B cell (primary cell): ENCODE data around the gene CEND1. TPM values are rescaled to one million over a fixed set of nuclear protein-coding genes. Genes with fewer than 3 reads are reported as not detected.

Source experiments
- ATAC-seq: fragments of 200-7000 bp; cut with Tn5 transposase; one replicate; pipeline ENCODE4 v1.10.0; 2021; ENCODE audit warnings: low read depth, mild to moderate bottlenecking, moderate number of reproducible peaks, moderate library complexity
- CTCF ChIA-PET: fragments of 350-600 bp; sonication (Branson Sonifier 250); formaldehyde crosslinking; loops from one replicate; lab custom pipeline; 2021; ENCODE audit warnings: antibody characterized with exemption, inconsistent platforms; lab: Charles Lee
- POLR2A ChIA-PET: fragments of 350-600 bp; sonication (Branson Sonifier 250); formaldehyde crosslinking; loops from one replicate; lab custom pipeline; 2021; ENCODE audit warnings: antibody characterized with exemption; lab: Charles Lee
- DNase-seq: peaks from one replicate; pipeline ENCODE4 v3.0.0; 2013
- H2AFZ ChIP-seq: 2 replicates; pipeline ENCODE4 v1.6.1; 2012; ENCODE audit warnings: mild to moderate bottlenecking, low read depth, low read length; ENCODE audit not compliant: insufficient read depth, poor library complexity, severe bottlenecking
- H3K27ac ChIP-seq, 2 donors: 1 replicate in 1 of 2; 2 replicates in 1 of 2; pipeline ENCODE4 v1.5.1; 2012 to 2013; ENCODE audit warnings: low read length in 2 of 2, mild to moderate bottlenecking in 2 of 2, moderate library complexity in 1 of 2
- H3K27me3 ChIP-seq, 4 experiments: fragments of 200-600 bp in 1 of 4; sonication (generic) in 1 of 4; replicated peaks in 1 of 4; 1 replicate in 2 of 4; 2 replicates in 2 of 4; pipeline versions ENCODE4 v1.6.1 to v1.7.0; 2013 to 2016; ENCODE audit warnings: low read length in 3 of 4, mild to moderate bottlenecking in 2 of 4, mixed read lengths in 1 of 4, moderate library complexity in 1 of 4; ENCODE audit not compliant: insufficient read depth in 4 of 4, control insufficient read depth in 3 of 4; ENCODE audit errors: control extremely low read depth in 1 of 4
- H3K36me3 ChIP-seq, 2 experiments: replicated peaks in 1 of 2; 1 replicate in 1 of 2; 2 replicates in 1 of 2; pipeline versions ENCODE4 v1.6.1 to v1.7.1; 2013; ENCODE audit warnings: low read length in 1 of 2; ENCODE audit not compliant: insufficient read depth in 2 of 2, control insufficient read depth in 1 of 2; ENCODE audit errors: control extremely low read depth in 1 of 2, extremely low read depth in 1 of 2
- H3K4me1 ChIP-seq, 2 donors: fragments of 200-600 bp in 1 of 2; sonication (generic) in 1 of 2; 1 replicate in 1 of 2; 2 replicates in 1 of 2; pipeline versions ENCODE4 v1.5.1 to v1.6.1; 2013 to 2017; ENCODE audit warnings: low read length in 2 of 2; ENCODE audit not compliant: control insufficient read depth in 2 of 2, insufficient read depth in 2 of 2
- H3K4me2 ChIP-seq: replicated peaks from 2 replicates; pipeline ENCODE3; 2012; ENCODE audit warnings: mild to moderate bottlenecking, low read depth, low read length; ENCODE audit not compliant: poor library complexity, severe bottlenecking
- H3K4me3 ChIP-seq, 5 experiments: fragments of 200-600 bp in 1 of 5; sonication (generic) in 1 of 5; 1 replicate in 3 of 5; 2 replicates in 2 of 5; pipeline versions ENCODE4 v1.5.1 to v1.7.0; 2011 to 2016; ENCODE audit warnings: low read length in 4 of 5, mild to moderate bottlenecking in 4 of 5, low read depth in 2 of 5, control low read depth in 1 of 5, moderate library complexity in 1 of 5; ENCODE audit not compliant: insufficient read depth in 1 of 5; ENCODE audit errors: control extremely low read depth in 1 of 5, extremely low read depth in 1 of 5
- H3K79me2 ChIP-seq: fragments of 200-600 bp; sonication (generic); one replicate; pipeline ENCODE4 v1.6.0; 2016; ENCODE audit warnings: low read length; ENCODE audit not compliant: control insufficient read depth, insufficient read depth
- H3K9ac ChIP-seq: fragments of 200-600 bp; sonication (generic); 2 replicates; pipeline ENCODE4 v1.6.1; 2017; ENCODE audit warnings: mild to moderate bottlenecking, low read length, moderate library complexity
- H3K9me3 ChIP-seq, 3 donors: one replicate each; pipeline versions ENCODE4 v1.6.1 to v1.7.1; 2013; ENCODE audit warnings: low read length in 2 of 3; ENCODE audit not compliant: control insufficient read depth in 2 of 3, insufficient read depth in 1 of 3; ENCODE audit errors: control extremely low read depth in 1 of 3
- H4K20me1 ChIP-seq: 2 replicates; pipeline ENCODE4 v1.6.0; 2012; ENCODE audit warnings: mild to moderate bottlenecking, low read length; ENCODE audit not compliant: insufficient read depth, control insufficient read depth, poor library complexity, severe bottlenecking
- H3K27ac Mint-ChIP-seq: one replicate; pipeline ENCODE4 v1.8.0; 2021; ENCODE audit warnings: mixed read lengths
- H3K27me3 Mint-ChIP-seq: one replicate; pipeline ENCODE4 v1.8.0; 2021; ENCODE audit warnings: mixed read lengths
- H3K4me1 Mint-ChIP-seq: one replicate; pipeline ENCODE4 v1.8.0; 2021; ENCODE audit warnings: mixed read lengths
- H3K4me3 Mint-ChIP-seq: one replicate; pipeline ENCODE4 v1.8.0; 2021; ENCODE audit warnings: mixed read lengths
- H3K9me3 Mint-ChIP-seq: one replicate; pipeline ENCODE4 v1.8.0; 2022; ENCODE audit warnings: mixed read lengths; ENCODE audit not compliant: insufficient read depth
- CTCF ChIP-seq: fragments of 200-600 bp; IDR thresholded peaks from one replicate; pipeline ENCODE4 v1.8.0; 2022; ENCODE audit warnings: antibody characterized with exemption, mild to moderate bottlenecking
- EZH2 ChIP-seq: IDR thresholded peaks from 2 replicates; pipeline ENCODE4 v1.6.1; 2012; ENCODE audit warnings: borderline replicate concordance, low read depth, mild to moderate bottlenecking, moderate library complexity, low read length; ENCODE audit not compliant: insufficient read depth, poor library complexity, severe bottlenecking
- WGBS: methylation state at CpG from one replicate; pipeline ENCODE4 v1.1.5; 2013; ENCODE audit warnings: missing lambda C conversion rate; ENCODE audit not compliant: insufficient coverage; 5-methylcytosine and 5-hydroxymethylcytosine counted together
- intact Hi-C: fragments of 100-400 bp; cut with micrococcal nuclease; formaldehyde crosslinking; loops from one replicate; pipeline ENCODE4 v1.10.0; 2022
- polyA plus RNA-seq: library from polyadenylated mRNA; depleted of rRNA; stranded (reverse); fragments of >200 nt; gene quantifications from 2 replicates; pipeline ENCODE4 v1.2.3, GENCODE V29; 2012
- total RNA-seq, 2 donors: library from RNA; stranded (reverse); fragments of 120-200 nt in 1 of 2; gene quantifications; 1 replicate in 1 of 2; 2 replicates in 1 of 2; pipeline versions ENCODE4 v1.2.3 to v1.2.4, GENCODE V29; 2013 to 2022

The CEND1 gene
- total and polyA plus RNA-seq, 2 donors (not counting 1 experiment from before 2014, with no cell fraction given), result 0.13 to 0.39 TPM

DNA sequence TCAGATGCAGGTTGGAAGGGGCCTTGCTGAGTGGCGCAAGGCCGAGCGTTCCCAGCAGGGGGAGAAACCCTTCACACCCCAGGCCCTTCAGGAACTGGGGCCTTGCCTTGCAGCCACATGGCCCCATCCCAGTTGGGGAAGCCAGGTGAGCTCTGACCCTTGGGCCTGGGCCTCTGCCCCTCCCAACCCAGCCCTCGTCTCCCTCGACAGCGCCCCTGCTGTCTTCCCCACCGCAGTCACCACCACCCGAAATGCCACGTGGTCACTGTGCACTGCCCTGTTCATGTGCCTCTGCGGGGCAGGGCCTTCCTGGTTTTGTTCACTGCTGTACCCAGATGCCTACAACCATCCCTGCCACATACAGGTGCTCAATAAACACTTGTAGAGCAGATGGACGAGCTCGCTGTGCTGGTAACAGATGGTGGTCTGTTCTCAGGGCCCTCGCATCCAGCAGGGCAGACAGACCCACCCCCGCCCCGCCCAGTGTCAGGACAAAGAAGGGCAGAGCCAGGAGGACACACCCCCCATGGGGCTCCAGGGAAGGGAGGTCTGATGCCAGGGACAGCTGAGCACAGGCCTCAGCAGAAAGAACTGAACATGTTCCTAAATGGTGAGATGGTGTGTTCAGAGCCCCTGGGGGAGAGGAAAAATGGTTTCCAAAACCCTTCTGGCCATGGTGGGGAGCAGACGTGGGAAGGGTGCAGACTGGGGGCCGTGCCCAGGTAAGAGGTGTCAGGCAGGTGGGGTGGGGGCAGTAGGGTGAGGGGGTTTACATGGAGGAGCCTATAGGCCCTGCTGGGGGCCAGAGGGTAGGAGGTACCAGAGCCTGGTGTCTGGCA is 48.8 kb upstream of the CEND1 start:
- Histone ChIP-seq H2AFZ (no peak overlapping the region), H3K27me3 (peaks cover 0 to 21% (median 5%) of the 10 kb centered on the region in 4 experiments), H3K4me1 (peaks cover 17 to 32% of the 10 kb centered on the region in 2 donors), H3K36me3 (peaks cover 0 to 19% of the 10 kb centered on the region in 2 experiments), H3K27ac (no peak overlapping the region), H3K9ac (no peak overlapping the region), H3K79me2 (peaks cover 20% of the 10 kb centered on the region), H3K4me3 (no peak overlapping the region), H3K4me2 (no peak overlapping the region), H4K20me1 (peaks cover 53% of the 10 kb centered on the region), H3K9me3 (no peaks in the 10 kb centered on the region)
- ChIA-PET CTCF (no interaction called here), POLR2A (interaction anchor here (5.2 kb wide), 1 partner anchor 19 kb away, joined by 29 read pairs; the partner anchor contains the start of gene PNPLA2)
- H3K9me3 Mint-ChIP-seq, result no peaks in the 10 kb centered on the region
- no peak for DNase-seq
- peaks cover 21% of the 10 kb centered on the region for H3K4me1 Mint-ChIP-seq
- intact Hi-C loops, result no loop called here
- 86% methylated on average over 13 of the region's 17 CpGs for WGBS
- no peak overlapping the region for H3K4me3 Mint-ChIP-seq
- ATAC-seq, result no peak
- TF ChIP-seq CTCF, result no peak
- TF ChIP-seq EZH2, result no peak
- H3K27ac Mint-ChIP-seq, result no peak overlapping the region
- H3K27me3 Mint-ChIP-seq, result no peaks in the 10 kb centered on the region

DNA sequence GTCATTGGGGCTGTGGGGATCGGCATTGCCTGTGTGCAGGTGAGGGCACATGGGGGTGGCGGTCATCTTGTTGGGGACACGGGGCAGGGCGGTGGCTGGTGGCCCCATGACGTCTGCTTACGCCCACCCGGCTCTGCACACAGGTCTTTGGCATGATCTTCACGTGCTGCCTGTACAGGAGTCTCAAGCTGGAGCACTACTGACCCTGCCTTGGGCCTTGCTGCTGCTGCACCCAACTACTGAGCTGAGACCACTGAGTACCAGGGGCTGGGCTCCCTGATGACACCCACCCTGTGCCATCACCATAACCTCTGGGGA is 48.1 kb upstream of the CEND1 start:
- ATAC-seq (no peak), DNase-seq (no peak)
- Histone ChIP-seq H3K27ac (no peak overlapping the region), H3K9me3 (no peaks in the 10 kb centered on the region), H3K27me3 (peaks cover 0 to 18% (median 4%) of the 10 kb centered on the region in 4 experiments), H4K20me1 (peaks cover 53% of the 10 kb centered on the region), H3K9ac (no peak overlapping the region), H3K4me1 (peaks cover 17 to 32% of the 10 kb centered on the region in 2 donors), H2AFZ (no peak overlapping the region), H3K4me2 (no peak overlapping the region), H3K36me3 (peaks cover 0 to 19% of the 10 kb centered on the region in 2 experiments), H3K4me3 (no peak overlapping the region), H3K79me2 (peaks cover 20% of the 10 kb centered on the region)
- intact Hi-C loops, result no loop called here
- TF ChIP-seq EZH2 (no peak), CTCF (no peak)
- Mint-ChIP-seq H3K27ac (no peak overlapping the region), H3K4me3 (no peak overlapping the region), H3K27me3 (no peaks in the 10 kb centered on the region), H3K9me3 (no peaks in the 10 kb centered on the region), H3K4me1 (peaks cover 18% of the 10 kb centered on the region)
- ChIA-PET POLR2A (no interaction called here), CTCF (no interaction called here)
- WGBS, result 92% methylated on average over 8 of the region's 8 CpGs
